Kidney epithelial cell (primary cell): Measurements from ENCODE around the gene FILIP1. TPM values are rescaled to one million over a fixed set of nuclear protein-coding genes. Genes with fewer than 3 reads are reported as not detected.

Experiments
- DNase-seq: peaks from one replicate; pipeline ENCODE4 v3.0.0-alpha.2; 2010; ENCODE audit warnings: low read depth
- H3K27me3 ChIP-seq: 2 replicates; pipeline ENCODE4 v1.6.0; 2011; ENCODE audit warnings: low read length; ENCODE audit not compliant: control insufficient read depth, insufficient read depth
- H3K36me3 ChIP-seq: 2 replicates; pipeline ENCODE4 v1.5.1; 2011; ENCODE audit warnings: low read length; ENCODE audit not compliant: control insufficient read depth, insufficient read depth
- H3K4me3 ChIP-seq: 2 replicates; pipeline ENCODE4 v1.5.1; 2011; ENCODE audit warnings: low read depth, mild to moderate bottlenecking, control low read depth, low read length
- CTCF ChIP-seq: IDR thresholded peaks from 2 replicates; pipeline ENCODE4 v1.5.1; 2011; ENCODE audit warnings: mild to moderate bottlenecking, moderate library complexity, low read length, control low read depth, inconsistent platforms; ENCODE audit not compliant: insufficient read depth, poor library complexity, severe bottlenecking
- total RNA-seq: library from RNA; depleted of rRNA; stranded (reverse); fragments of >200 nt; gene quantifications from 2 replicates; pipeline ENCODE4 v1.2.3, GENCODE V29; 2015

FILIP1 gene
- total RNA-seq, 1 donor from 2014 or later = 0.04 TPM

GRCh38 chr6:75528423-75528822 lies 34.8 kb upstream of the FILIP1 start:
- no peak overlapping the region for H3K4me3 ChIP-seq
- no peaks in the 10 kb centered on the region for H3K36me3 ChIP-seq
- no peak for TF ChIP-seq CTCF
- DNase-seq = no peak
- H3K27me3 ChIP-seq = no peaks in the 10 kb centered on the region

GRCh38 chr6:75526502-75527127 lies 33.0 kb upstream of the FILIP1 start:
- no peaks in the 10 kb centered on the region for H3K36me3 ChIP-seq
- peak; percentile 60 for TF ChIP-seq CTCF
- no peak for DNase-seq
- no peak overlapping the region for H3K4me3 ChIP-seq
- no peaks in the 10 kb centered on the region for H3K27me3 ChIP-seq

- DNase-seq = no peak
- TF ChIP-seq CTCF = no peak
- no peak overlapping the region for H3K4me3 ChIP-seq
- H3K27me3 ChIP-seq = no peaks in the 10 kb centered on the region
- H3K36me3 ChIP-seq = no peaks in the 10 kb centered on the region
Measured at GRCh38 chr6:75525682-75526081, 32.1 kb upstream of the FILIP1 start.

DNA sequence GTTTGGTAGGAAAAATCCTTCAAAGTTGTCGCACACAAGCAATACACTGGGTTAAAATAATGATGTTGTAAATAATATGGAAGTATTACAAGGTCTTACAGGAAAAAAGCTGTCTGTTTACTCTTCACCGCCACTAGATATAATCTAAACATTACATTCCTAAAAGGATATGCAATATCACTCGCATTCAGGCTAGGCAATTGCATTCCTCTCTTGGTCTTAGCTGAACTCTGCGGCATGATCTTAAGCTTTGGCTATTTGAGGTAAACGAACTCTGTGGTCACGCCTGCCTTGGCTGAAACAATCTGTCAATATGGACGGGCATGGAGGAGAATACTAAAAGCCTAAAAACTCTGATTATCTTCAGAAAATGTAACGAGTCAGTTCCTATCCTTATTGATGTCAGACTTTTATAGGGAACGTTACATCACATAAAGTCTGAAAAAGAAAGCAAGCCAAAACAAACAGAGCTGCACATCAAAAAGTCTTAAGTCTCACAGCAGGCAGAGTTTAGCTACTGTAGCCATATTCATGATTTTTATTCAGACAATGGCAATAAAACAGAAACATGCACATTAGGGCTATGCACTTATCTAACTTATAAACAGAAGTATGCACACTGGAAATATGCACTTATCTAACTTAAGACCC lies 30.8 kb upstream of the FILIP1 start:
- Histone ChIP-seq H3K4me3 (no peak overlapping the region), H3K36me3 (no peaks in the 10 kb centered on the region), H3K27me3 (no peaks in the 10 kb centered on the region)
- no peak for TF ChIP-seq CTCF
- peak; percentile 94 for DNase-seq

DNA sequence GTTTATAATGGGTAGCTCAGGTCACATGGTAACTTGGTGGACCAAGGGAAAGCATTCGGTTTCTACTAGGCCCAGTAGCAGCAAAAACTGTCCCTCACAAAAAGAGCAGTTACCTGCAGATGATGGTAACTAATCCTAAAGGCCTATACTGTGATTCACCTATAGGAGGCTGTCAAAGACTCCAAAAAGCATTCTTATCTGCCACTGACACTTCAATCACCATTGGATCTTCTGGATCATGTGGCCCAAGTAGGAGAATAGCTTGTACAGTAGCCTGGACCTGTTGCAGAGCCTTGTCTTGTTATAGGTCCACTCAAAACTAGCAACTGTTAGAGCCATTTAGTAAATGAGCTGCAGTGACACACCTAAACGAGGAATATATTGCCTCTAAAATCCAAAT lies 23.2 kb upstream of the FILIP1 start:
- no peaks in the 10 kb centered on the region for H3K27me3 ChIP-seq
- no peak for DNase-seq
- no peak overlapping the region for H3K4me3 ChIP-seq
- no peak for TF ChIP-seq CTCF
- no peaks in the 10 kb centered on the region for H3K36me3 ChIP-seq

GRCh38 chr6:75512591-75512990 lies 19.0 kb upstream of the FILIP1 start:
- Histone ChIP-seq H3K36me3 (no peaks in the 10 kb centered on the region), H3K27me3 (no peaks in the 10 kb centered on the region), H3K4me3 (no peak overlapping the region)
- no peak for TF ChIP-seq CTCF
- no peak for DNase-seq
